SK-N-SH (cell line): ENCODE results near the gene POLR2B.

ENCODE experiments used
- CTCF ChIP-seq: fragments of 200-600 bp; sonication (generic); IDR thresholded peaks from 2 replicates; pipeline ENCODE4 v1.6.1; 2017; ENCODE audit warnings: antibody characterized with exemption, mild to moderate bottlenecking, moderate library complexity
- EP300 ChIP-seq, 2 experiments: IDR thresholded peaks; 2 replicates each; pipeline versions ENCODE4 v1.4.0 to v1.6.1; 2012; ENCODE audit warnings: borderline replicate concordance in 1 of 2, low read depth in 1 of 2, low read length in 1 of 2
- FOXM1 ChIP-seq: IDR thresholded peaks from 2 replicates; pipeline ENCODE4 v1.4.0; 2012; ENCODE audit warnings: low read depth, mild to moderate bottlenecking
- JUND ChIP-seq: IDR thresholded peaks from 2 replicates; pipeline ENCODE4 v1.4.0; 2012
- PBX3 ChIP-seq: IDR thresholded peaks from 2 replicates; pipeline ENCODE4; 2012
- POLR2AphosphoS5 ChIP-seq: IDR thresholded peaks from 2 replicates; pipeline ENCODE4 v1.6.1; 2012; ENCODE audit warnings: low read depth, low read length
- RAD21 ChIP-seq: IDR thresholded peaks from 2 replicates; pipeline ENCODE4 v1.6.1; 2012; ENCODE audit warnings: mild to moderate bottlenecking, low read length
- RCOR1 ChIP-seq: fragments of 150-350 bp; IDR thresholded peaks from 2 replicates; pipeline ENCODE4 v1.6.1; 2017; ENCODE audit warnings: antibody characterized with exemption, low read length
- REST ChIP-seq: IDR thresholded peaks from 2 replicates; pipeline ENCODE4 v1.6.1; 2012; ENCODE audit warnings: mild to moderate bottlenecking, low read depth, low read length, moderate library complexity
- RXRA ChIP-seq: IDR thresholded peaks from 2 replicates; pipeline ENCODE4 v1.4.0; 2012; ENCODE audit warnings: low read depth, mild to moderate bottlenecking, borderline replicate concordance
- SMC3 ChIP-seq: IDR thresholded peaks from 2 replicates; pipeline ENCODE4 v1.6.1; 2012; ENCODE audit warnings: low read depth, low read length, improper control_type of control experiment
- TAF1 ChIP-seq: IDR thresholded peaks from 2 replicates; pipeline ENCODE4 v1.6.1; 2012; ENCODE audit warnings: low read depth, mild to moderate bottlenecking, low read length, moderate library complexity, borderline replicate concordance
- USF2 ChIP-seq: fragments of 150-350 bp; IDR thresholded peaks from 2 replicates; pipeline ENCODE4 v1.6.1; 2017; ENCODE audit warnings: antibody characterized with exemption, low read length, low read depth, borderline replicate concordance
- YY1 ChIP-seq: IDR thresholded peaks from 2 replicates; pipeline ENCODE4 v1.4.0; 2012; ENCODE audit warnings: low read depth, mild to moderate bottlenecking

GRCh38 chr4:57073559-57073958 lies 94.9 kb downstream of the POLR2B start:
- TF ChIP-seq RCOR1 = no peak
- no peak for TF ChIP-seq PBX3
- TF ChIP-seq REST = no peak
- TF ChIP-seq YY1 = no peak
- no peak for TF ChIP-seq FOXM1
- no peak for TF ChIP-seq TAF1
- no peak for TF ChIP-seq EP300 (IDR thresholded peaks at IDR 0.05; ENCODE audit: borderline replicate concordance in 1 of 2, low read depth in 1 of 2, low read length in 1 of 2)
- TF ChIP-seq JUND = no peak
- TF ChIP-seq CTCF = no peak
- TF ChIP-seq SMC3 = no peak
- TF ChIP-seq POLR2AphosphoS5 = no peak
- no peak for TF ChIP-seq RAD21
- no peak for TF ChIP-seq USF2
- TF ChIP-seq RXRA = no peak
